Caco-2 (cell line): ENCODE measurements around the gene TMEM209. TPM values are rescaled to one million over a fixed set of nuclear protein-coding genes. Genes with fewer than 3 reads are reported as not detected.

Source experiments
- BruUV-seq: library from RNA; stranded (reverse); fragments of 400-500 nt; replicated peaks from 2 replicates; lab custom pipeline; 2021; lab: Mats Ljungman, UMichigan
- CTCF ChIA-PET: fragments of 300-600 bp; sonication (Branson Sonifier 250); formaldehyde crosslinking; loops from one replicate; lab custom pipeline; 2022; ENCODE audit warnings: antibody characterized with exemption; lab: Charles Lee
- POLR2A ChIA-PET: fragments of 300-600 bp; sonication (Branson Sonifier 250); formaldehyde crosslinking; loops from one replicate; lab custom pipeline; 2022; ENCODE audit warnings: antibody characterized with exemption; lab: Charles Lee
- DNase-seq, 2 experiments: peaks; one replicate each; pipeline versions ENCODE4 v3.0.0 to v3.0.0-alpha.2; 2020 to 2022
- H3K27me3 ChIP-seq: replicated peaks from 2 replicates; pipeline ENCODE4 v1.6.0; 2011; ENCODE audit warnings: low read length; ENCODE audit not compliant: control insufficient read depth, insufficient read depth
- H3K36me3 ChIP-seq: 2 replicates; pipeline ENCODE4 v1.5.1; 2011; ENCODE audit warnings: low read length; ENCODE audit not compliant: control insufficient read depth, insufficient read depth
- H3K4me1 ChIP-seq: fragments of 250-450 bp; sonication (Bioruptor Pico); 2 replicates; pipeline ENCODE4 v1.5.1; 2020; ENCODE audit warnings: mild to moderate bottlenecking
- H3K4me3 ChIP-seq: 2 replicates; pipeline ENCODE4 v1.5.1; 2011; ENCODE audit warnings: low read depth, mild to moderate bottlenecking, control low read depth, low read length
- H3K9me3 ChIP-seq: fragments of 250-450 bp; sonication (Bioruptor Pico); 2 replicates; pipeline ENCODE4 v1.5.1; 2020; ENCODE audit warnings: mild to moderate bottlenecking, moderate library complexity
- H3K27ac Mint-ChIP-seq: one replicate; pipeline ENCODE4 v1.8.0; 2022; ENCODE audit warnings: mixed read lengths; ENCODE audit not compliant: unreplicated experiment
- H3K27me3 Mint-ChIP-seq: one replicate; pipeline ENCODE4 v1.8.0; 2022; ENCODE audit warnings: mixed read lengths; ENCODE audit not compliant: insufficient read depth, unreplicated experiment
- H3K36me3 Mint-ChIP-seq: one replicate; pipeline ENCODE4 v1.8.0; 2022; ENCODE audit warnings: mild to moderate bottlenecking, mixed read lengths; ENCODE audit not compliant: insufficient read depth, unreplicated experiment
- H3K4me1 Mint-ChIP-seq: one replicate; pipeline ENCODE4 v1.8.0; 2022; ENCODE audit warnings: low read depth, mixed read lengths; ENCODE audit not compliant: unreplicated experiment
- H3K4me3 Mint-ChIP-seq: one replicate; pipeline ENCODE4 v1.8.0; 2022; ENCODE audit warnings: mild to moderate bottlenecking, moderate library complexity, mixed read lengths; ENCODE audit not compliant: unreplicated experiment
- H3K9me3 Mint-ChIP-seq: one replicate; pipeline ENCODE4 v1.8.0; 2022; ENCODE audit warnings: mixed read lengths; ENCODE audit not compliant: unreplicated experiment
- CTCF ChIP-seq, 2 experiments: fragments of 200-600 bp in 1 of 2; IDR thresholded peaks; 1 replicate in 1 of 2; 2 replicates in 1 of 2; pipeline versions ENCODE4 v1.5.1 to v1.8.0; 2011 to 2022; ENCODE audit warnings: antibody characterized with exemption in 1 of 2, control low read depth in 1 of 2, inconsistent platforms in 1 of 2, low read depth in 1 of 2, low read length in 1 of 2, mild to moderate bottlenecking in 1 of 2, moderate library complexity in 1 of 2; ENCODE audit not compliant: insufficient read depth in 1 of 2, severe bottlenecking in 1 of 2, unreplicated experiment in 1 of 2
- intact Hi-C: fragments of 100-400 bp; cut with micrococcal nuclease; formaldehyde crosslinking; loops from one replicate; pipeline ENCODE4 v1.10.0; 2022; ENCODE audit not compliant: unreplicated experiment
- total RNA-seq: library from RNA; stranded (reverse); gene quantifications from 2 replicates; pipeline ENCODE4 v1.2.3, GENCODE V29; 2022

TMEM209 gene
- total RNA-seq, 1 experiment from 2014 or later = 34.5 TPM

DNA sequence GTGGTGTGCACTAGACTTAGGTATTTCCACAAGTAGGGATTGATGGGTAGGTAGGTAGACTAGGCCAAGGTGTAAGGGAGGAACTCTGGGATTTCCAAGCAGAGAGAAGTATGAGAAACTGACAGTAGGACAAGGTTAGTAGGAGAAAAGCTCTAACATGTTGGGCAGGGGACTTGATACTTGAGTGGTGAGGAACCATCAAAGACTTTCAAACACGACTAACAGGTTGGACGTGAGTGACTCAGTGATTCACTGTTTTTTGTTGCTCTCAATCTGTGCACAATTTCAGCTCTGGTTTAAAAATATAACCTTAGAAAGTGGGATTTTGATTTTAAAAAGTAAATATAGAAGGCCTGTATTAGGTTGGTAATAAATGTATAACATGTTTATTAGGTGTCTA is 90.4 kb downstream of the TMEM209 start:
- BruUV-seq = no TSS peak
- peak in 1 of 2 experiments; percentile 11 for DNase-seq
- peaks cover 17% of the 10 kb centered on the region for H3K4me1 ChIP-seq
- H3K27me3 ChIP-seq = no peaks in the 10 kb centered on the region
- H3K9me3 Mint-ChIP-seq = no peaks in the 10 kb centered on the region
- H3K4me3 ChIP-seq = no peak overlapping the region
- H3K27ac Mint-ChIP-seq = no peak overlapping the region
- H3K4me1 Mint-ChIP-seq = peaks cover 15% of the 10 kb centered on the region
- H3K36me3 ChIP-seq = 0 out of 2 replicates have a peak, but pooled peaks cover 2% of the 10 kb centered on the region
- H3K36me3 Mint-ChIP-seq = peaks cover 11% of the 10 kb centered on the region
- H3K9me3 ChIP-seq = no peaks in the 10 kb centered on the region
- no peak for TF ChIP-seq CTCF (IDR thresholded peaks at IDR 0.05; ENCODE audit: insufficient read depth in 1 of 2, low read depth in 1 of 2, low read length in 1 of 2, severe bottlenecking in 1 of 2, unreplicated experiment in 1 of 2)
- CTCF ChIA-PET = interaction anchor here (1.8 kb wide), 1 partner anchor 42 kb away, joined by 10 read pairs; no protein-coding TSS in a partner anchor
- H3K4me3 Mint-ChIP-seq = no peak overlapping the region
- intact Hi-C loops = no loop called here
- POLR2A ChIA-PET = no interaction called here
- no peaks in the 10 kb centered on the region for H3K27me3 Mint-ChIP-seq

Other genes with a start within 250 kb of the TMEM209 start
- gene ZC3HC1, start 154.0 kb downstream of the TMEM209 start, total RNA-seq = 22.7 and 26.9 TPM in 2 replicates
- 20.3 and 22.3 TPM in 2 replicates for gene KLHDC10, start 134.9 kb downstream of the TMEM209 start, total RNA-seq
- not detected in 2 replicates for gene SSMEM1, start 2.5 kb upstream of the TMEM209 start, total RNA-seq
- 26.1 and 27.6 TPM in 2 replicates for gene CPA2, start 61.5 kb upstream of the TMEM209 start, total RNA-seq
- gene CPA4, start 87.8 kb upstream of the TMEM209 start, total RNA-seq = 0.59 and 0.72 TPM in 2 replicates
- gene CPA5, start 139.4 kb upstream of the TMEM209 start, total RNA-seq = not detected in 2 replicates
- gene CPA1, start 175.1 kb upstream of the TMEM209 start, total RNA-seq = not detected in 2 replicates
- gene CEP41, start 235.6 kb upstream of the TMEM209 start, total RNA-seq = 14.3 and 14.9 TPM in 2 replicates